ENCODE results near the gene TMEM35B.
"Not testable (repeated sequence)": the region's sequence is repeated elsewhere in the genome, so short reads cannot be mapped to it uniquely, and the experiment has no call there.

TMEM35B gene

GRCh38 chr1:34976384-34977209 is 8.6 kb downstream of the TMEM35B start:
- TF ChIP-seq, protein P1, sequence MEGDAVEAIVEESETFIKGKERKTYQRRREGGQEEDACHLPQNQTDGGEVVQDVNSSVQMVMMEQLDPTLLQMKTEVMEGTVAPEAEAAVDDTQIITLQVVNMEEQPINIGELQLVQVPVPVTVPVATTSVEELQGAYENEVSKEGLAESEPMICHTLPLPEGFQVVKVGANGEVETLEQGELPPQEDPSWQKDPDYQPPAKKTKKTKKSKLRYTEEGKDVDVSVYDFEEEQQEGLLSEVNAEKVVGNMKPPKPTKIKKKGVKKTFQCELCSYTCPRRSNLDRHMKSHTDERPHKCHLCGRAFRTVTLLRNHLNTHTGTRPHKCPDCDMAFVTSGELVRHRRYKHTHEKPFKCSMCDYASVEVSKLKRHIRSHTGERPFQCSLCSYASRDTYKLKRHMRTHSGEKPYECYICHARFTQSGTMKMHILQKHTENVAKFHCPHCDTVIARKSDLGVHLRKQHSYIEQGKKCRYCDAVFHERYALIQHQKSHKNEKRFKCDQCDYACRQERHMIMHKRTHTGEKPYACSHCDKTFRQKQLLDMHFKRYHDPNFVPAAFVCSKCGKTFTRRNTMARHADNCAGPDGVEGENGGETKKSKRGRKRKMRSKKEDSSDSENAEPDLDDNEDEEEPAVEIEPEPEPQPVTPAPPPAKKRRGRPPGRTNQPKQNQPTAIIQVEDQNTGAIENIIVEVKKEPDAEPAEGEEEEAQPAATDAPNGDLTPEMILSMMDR (IDR thresholded peaks at IDR 0.05; ENCODE audit: low read depth, low read length) = no peak
- no peak for DNase-seq (ENCODE audit: extremely low read depth, low read depth)

- TF ChIP-seq, protein P1 (IDR thresholded peaks at IDR 0.05; ENCODE audit: low read depth, low read length) = no peak
- no peak for DNase-seq (ENCODE audit: extremely low read depth, low read depth)
Measured at GRCh38 chr1:34975771-34976170, 9.4 kb downstream of the TMEM35B start.

DNA sequence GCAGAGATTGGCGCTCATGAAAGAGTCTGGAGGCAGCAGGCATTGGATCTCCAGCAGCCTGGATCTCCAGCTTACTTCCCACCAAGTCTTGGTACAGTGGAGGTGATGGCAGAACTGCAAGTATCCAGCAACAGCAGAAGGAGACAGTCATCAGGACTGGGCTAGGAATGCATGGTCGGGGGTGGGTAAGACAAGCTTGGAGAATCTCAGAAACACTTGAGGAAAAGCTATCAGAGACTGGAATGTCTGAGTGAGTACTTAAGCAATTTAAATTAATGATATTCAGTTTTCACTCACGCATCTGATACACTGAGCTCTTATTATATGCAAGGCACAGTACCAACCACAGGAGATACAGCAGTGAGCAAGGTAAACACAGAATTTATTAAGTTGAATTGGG is 9.8 kb downstream of the TMEM35B start:
- TF ChIP-seq, protein P1 (IDR thresholded peaks at IDR 0.05; ENCODE audit: low read depth, low read length) = no peak
- no peak for DNase-seq (ENCODE audit: extremely low read depth, low read depth)

DNA sequence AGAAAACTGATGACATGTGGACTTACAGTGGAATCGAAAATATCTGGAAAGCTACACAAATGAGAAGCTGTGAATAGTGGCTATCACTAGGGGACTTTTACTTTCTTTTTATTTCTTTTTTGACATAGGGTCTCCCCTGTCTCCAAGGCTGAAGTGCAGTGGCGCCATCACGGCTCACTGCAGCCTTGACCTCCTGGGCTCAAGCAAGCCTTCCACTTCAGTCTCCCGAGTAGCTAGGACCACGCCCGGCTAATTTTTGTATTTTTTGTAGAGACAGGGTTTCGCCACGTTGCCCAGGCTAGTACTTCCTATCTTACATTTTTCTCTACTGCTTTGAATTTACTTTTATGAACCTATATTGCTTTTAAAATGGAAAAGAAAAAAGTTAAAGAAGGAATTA is 10.5 kb downstream of the TMEM35B start:
- no peak for DNase-seq (ENCODE audit: extremely low read depth, low read depth)
- TF ChIP-seq, protein P1 (IDR thresholded peaks at IDR 0.05; ENCODE audit: low read depth, low read length) = no peak

- TF ChIP-seq, protein P1 (IDR thresholded peaks at IDR 0.05; ENCODE audit: low read depth, low read length) = no peak
- no peak for DNase-seq (ENCODE audit: extremely low read depth, low read depth)
Measured at GRCh38 chr1:34973326-34973725, 11.8 kb downstream of the TMEM35B start.

- TF ChIP-seq, protein P1 (IDR thresholded peaks at IDR 0.05; ENCODE audit: low read depth, low read length) = no peak
- DNase-seq (ENCODE audit: extremely low read depth, low read depth) = no peak
Measured at GRCh38 chr1:34970829-34971228, 14.3 kb downstream of the TMEM35B start.

GRCh38 chr1:34970220-34970735 is 14.9 kb downstream of the TMEM35B start:
- DNase-seq (ENCODE audit: extremely low read depth, low read depth) = no peak
- TF ChIP-seq, protein P1 (IDR thresholded peaks at IDR 0.05; ENCODE audit: low read depth, low read length) = no peak

GRCh38 chr1:34968297-34968696 is 16.9 kb downstream of the TMEM35B start:
- DNase-seq (ENCODE audit: extremely low read depth, low read depth) = not testable (repeated sequence)

DNA sequence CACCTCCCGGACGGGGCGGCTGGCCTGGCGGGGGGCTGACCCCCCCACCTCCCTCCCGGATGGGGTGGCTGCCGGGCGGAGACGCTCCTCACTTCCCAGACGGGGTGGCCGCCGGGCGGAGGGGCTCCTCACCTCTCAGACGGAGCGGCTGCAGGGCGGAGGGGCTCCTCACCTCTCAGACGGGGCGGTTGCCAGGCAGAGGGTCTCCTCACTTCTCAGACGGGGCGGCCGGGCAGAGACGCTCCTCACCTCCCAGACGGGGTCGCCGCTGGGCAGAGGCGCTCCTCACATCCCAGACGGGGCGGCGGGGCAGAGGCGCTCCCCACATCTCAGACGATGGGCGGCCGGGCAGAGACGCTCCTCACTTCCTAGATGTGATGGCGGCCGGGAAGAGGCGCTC is 17.5 kb downstream of the TMEM35B start:
- not testable (repeated sequence) for DNase-seq (ENCODE audit: extremely low read depth, low read depth)

Data from AG09319 (cell line).